ENCODE data around the gene PABPC4L. TPM values are rescaled to one million over a fixed set of nuclear protein-coding genes. Genes with fewer than 3 reads are reported as not detected.

Gene PABPC4L
- 3.1 and 3.7 TPM in 2 replicates for total RNA-seq
- long read RNA-seq = 0 reads

- DNase-seq (ENCODE audit: extremely low spot score, unreplicated experiment) = peak; percentile 84
- TF ChIP-seq, protein P1, sequence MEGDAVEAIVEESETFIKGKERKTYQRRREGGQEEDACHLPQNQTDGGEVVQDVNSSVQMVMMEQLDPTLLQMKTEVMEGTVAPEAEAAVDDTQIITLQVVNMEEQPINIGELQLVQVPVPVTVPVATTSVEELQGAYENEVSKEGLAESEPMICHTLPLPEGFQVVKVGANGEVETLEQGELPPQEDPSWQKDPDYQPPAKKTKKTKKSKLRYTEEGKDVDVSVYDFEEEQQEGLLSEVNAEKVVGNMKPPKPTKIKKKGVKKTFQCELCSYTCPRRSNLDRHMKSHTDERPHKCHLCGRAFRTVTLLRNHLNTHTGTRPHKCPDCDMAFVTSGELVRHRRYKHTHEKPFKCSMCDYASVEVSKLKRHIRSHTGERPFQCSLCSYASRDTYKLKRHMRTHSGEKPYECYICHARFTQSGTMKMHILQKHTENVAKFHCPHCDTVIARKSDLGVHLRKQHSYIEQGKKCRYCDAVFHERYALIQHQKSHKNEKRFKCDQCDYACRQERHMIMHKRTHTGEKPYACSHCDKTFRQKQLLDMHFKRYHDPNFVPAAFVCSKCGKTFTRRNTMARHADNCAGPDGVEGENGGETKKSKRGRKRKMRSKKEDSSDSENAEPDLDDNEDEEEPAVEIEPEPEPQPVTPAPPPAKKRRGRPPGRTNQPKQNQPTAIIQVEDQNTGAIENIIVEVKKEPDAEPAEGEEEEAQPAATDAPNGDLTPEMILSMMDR (IDR thresholded peaks at IDR 0.05) = no peak
Observed at GRCh38 chr4:134201216-134202161, at the start of gene PABPC4L. Gene PABPC4L, minus strand, starts transcription at chr4:134201789. Its CDS starts 770 bp downstream, at chr4:134201019.

GRCh38 chr4:134251322-134251721 lies 49.7 kb upstream of the PABPC4L start:
- no peak for DNase-seq (ENCODE audit: extremely low spot score, unreplicated experiment)
- H3K27me3 Mint-ChIP-seq (ENCODE audit: unreplicated experiment) = peaks cover 2% of the 10 kb centered on the region
- TF ChIP-seq, protein P1 (IDR thresholded peaks at IDR 0.05) = no peak
- no peaks in the 10 kb centered on the region for H3K36me3 Mint-ChIP-seq (ENCODE audit: unreplicated experiment)
- H3K4me1 Mint-ChIP-seq (ENCODE audit: unreplicated experiment) = no peaks in the 10 kb centered on the region
- no peaks in the 10 kb centered on the region for H3K9me3 Mint-ChIP-seq (ENCODE audit: unreplicated experiment)
- no peak overlapping the region for H3K4me3 Mint-ChIP-seq (ENCODE audit: unreplicated experiment)
- no peak overlapping the region for H3K27ac Mint-ChIP-seq (ENCODE audit: unreplicated experiment)

More at GRCh38 chr4:134201216-134202161, at the start of gene PABPC4L:
- H3K4me3 Mint-ChIP-seq (ENCODE audit: unreplicated experiment) = peak within 1 kb of the TSS; percentile 79
- peak within 1 kb of the TSS; percentile 82 for H3K27ac Mint-ChIP-seq (ENCODE audit: unreplicated experiment)
- no peaks in the 10 kb centered on the region for H3K27me3 Mint-ChIP-seq (ENCODE audit: unreplicated experiment)
- peaks cover 24% of the 10 kb centered on the region for H3K4me1 Mint-ChIP-seq (ENCODE audit: unreplicated experiment)
- H3K9me3 Mint-ChIP-seq (ENCODE audit: unreplicated experiment) = no peaks in the 10 kb centered on the region
- H3K36me3 Mint-ChIP-seq (ENCODE audit: unreplicated experiment) = peaks cover 5% of the 10 kb centered on the region

DNA sequence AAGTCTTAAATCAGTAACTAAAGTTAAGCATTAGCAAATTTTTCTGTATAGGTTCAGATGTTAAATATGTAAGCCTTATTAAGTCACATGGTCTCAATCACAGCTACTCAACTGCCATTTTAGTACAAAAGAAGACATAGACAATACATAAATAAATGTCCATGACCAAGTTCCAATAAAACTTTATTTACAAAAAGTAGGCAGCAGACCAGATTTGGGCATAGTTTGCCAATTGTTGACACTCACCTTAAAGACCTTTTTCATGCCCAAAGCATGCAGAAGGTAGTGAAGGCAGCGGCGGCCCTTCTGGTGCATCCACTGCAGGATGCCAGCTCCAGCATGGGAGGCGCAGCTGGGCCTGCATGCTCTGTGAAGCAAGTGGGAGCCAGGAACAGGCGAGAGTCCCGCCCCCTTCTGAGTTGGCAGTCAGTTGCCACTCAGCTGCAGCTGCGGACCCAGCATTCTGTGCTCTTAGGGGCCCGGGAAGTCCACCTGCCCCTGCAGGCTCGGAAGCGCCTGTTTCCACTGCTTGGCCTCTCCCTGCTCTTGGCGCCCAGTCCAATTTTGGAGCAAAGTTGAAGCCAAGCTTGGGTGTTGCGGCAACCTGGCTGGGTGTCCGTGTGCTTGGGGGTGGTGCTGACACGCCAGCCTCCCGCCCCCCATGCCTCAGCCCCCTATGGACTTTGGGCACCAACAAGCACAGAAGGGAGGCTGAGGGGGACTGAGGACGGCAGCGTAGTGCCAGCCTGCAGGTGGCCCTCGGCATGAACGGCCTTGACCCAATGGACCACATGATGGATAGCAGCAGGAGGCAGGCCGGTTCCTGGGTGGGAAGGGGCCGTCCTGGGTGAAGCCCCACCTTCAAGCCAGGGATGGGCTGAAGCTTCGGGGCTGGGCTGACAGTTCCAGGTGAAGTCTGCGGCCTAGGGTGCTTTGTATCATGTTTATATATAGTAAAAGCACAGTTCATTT lies 42.4 kb upstream of the PABPC4L start:
- Mint-ChIP-seq H3K27me3 (ENCODE audit: unreplicated experiment) (no peaks in the 10 kb centered on the region), H3K27ac (ENCODE audit: unreplicated experiment) (no peak overlapping the region), H3K36me3 (ENCODE audit: unreplicated experiment) (no peaks in the 10 kb centered on the region), H3K9me3 (ENCODE audit: unreplicated experiment) (peaks cover 5% of the 10 kb centered on the region), H3K4me3 (ENCODE audit: unreplicated experiment) (no peak overlapping the region), H3K4me1 (ENCODE audit: unreplicated experiment) (no peaks in the 10 kb centered on the region)
- DNase-seq (ENCODE audit: extremely low spot score, unreplicated experiment) = no peak
- TF ChIP-seq, protein P1 (IDR thresholded peaks at IDR 0.05) = no peak

DNA sequence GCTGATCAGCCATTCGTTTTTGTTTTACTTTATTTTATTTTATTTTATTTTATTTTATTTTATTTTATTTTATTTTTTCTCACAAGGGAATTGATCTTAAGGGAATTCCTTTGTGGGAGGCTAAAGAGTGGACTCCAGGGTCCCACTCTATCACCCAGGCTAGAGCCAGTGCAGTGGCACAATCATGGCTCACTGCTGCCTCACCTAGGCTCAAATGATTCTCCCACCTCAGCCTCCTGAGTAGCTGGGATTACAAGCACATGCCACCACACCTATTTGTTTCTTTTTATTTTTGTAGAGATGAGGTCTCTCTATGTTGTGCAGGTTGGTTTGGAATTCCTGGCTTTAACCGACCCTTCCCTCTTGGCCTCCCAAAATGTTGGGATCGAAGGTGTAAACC lies 17.5 kb upstream of the PABPC4L start:
- TF ChIP-seq, protein P1 (IDR thresholded peaks at IDR 0.05) = no peak
- H3K9me3 Mint-ChIP-seq (ENCODE audit: unreplicated experiment) = peaks cover 8% of the 10 kb centered on the region
- H3K36me3 Mint-ChIP-seq (ENCODE audit: unreplicated experiment) = no peaks in the 10 kb centered on the region
- no peak for DNase-seq (ENCODE audit: extremely low spot score, unreplicated experiment)
- H3K27me3 Mint-ChIP-seq (ENCODE audit: unreplicated experiment) = no peaks in the 10 kb centered on the region
- H3K4me1 Mint-ChIP-seq (ENCODE audit: unreplicated experiment) = peaks cover 5% of the 10 kb centered on the region
- no peak overlapping the region for H3K4me3 Mint-ChIP-seq (ENCODE audit: unreplicated experiment)
- H3K27ac Mint-ChIP-seq (ENCODE audit: unreplicated experiment) = no peak overlapping the region

Data from osteocyte (in vitro differentiated cells).